CD14-positive monocyte (primary cell): ENCODE results near the gene KCTD19. TPM values are rescaled to one million over a fixed set of nuclear protein-coding genes. Genes with fewer than 3 reads are reported as not detected.

Source experiments
- DNase-seq, 3 donors: peaks; one replicate each; pipeline ENCODE4 v3.0.0-alpha.2; 2011 to 2022
- H2AFZ ChIP-seq: 2 replicates; pipeline ENCODE4 v1.6.0; 2012; ENCODE audit warnings: mild to moderate bottlenecking, low read depth, low read length, inconsistent platforms; ENCODE audit not compliant: insufficient read depth, poor library complexity, severe bottlenecking
- H3K27ac ChIP-seq, 2 donors: 1 replicate in 1 of 2; 2 replicates in 1 of 2; pipeline ENCODE4 v1.5.1; 2012 to 2013; ENCODE audit warnings: low read length in 2 of 2, control low read depth in 1 of 2, inconsistent platforms in 1 of 2, low read depth in 1 of 2, mild to moderate bottlenecking in 1 of 2
- H3K27me3 ChIP-seq, 2 donors: one replicate each; pipeline versions ENCODE4 v1.6.0 to v1.6.1; 2011 to 2013; ENCODE audit warnings: low read length in 2 of 2; ENCODE audit not compliant: control insufficient read depth in 2 of 2, insufficient read depth in 2 of 2
- H3K36me3 ChIP-seq, 2 donors: replicated peaks in 1 of 2; 1 replicate in 1 of 2; 2 replicates in 1 of 2; pipeline versions ENCODE4 v1.5.1 to v1.6.1; 2012 to 2013; ENCODE audit warnings: low read length in 2 of 2, control low read depth in 1 of 2, inconsistent platforms in 1 of 2, mild to moderate bottlenecking in 1 of 2; ENCODE audit not compliant: insufficient read depth in 2 of 2, control insufficient read depth in 1 of 2
- H3K4me1 ChIP-seq, 2 donors: 1 replicate in 1 of 2; 2 replicates in 1 of 2; pipeline versions ENCODE4 v1.5.1 to v1.6.1; 2012 to 2013; ENCODE audit warnings: low read length in 2 of 2, control low read depth in 1 of 2, inconsistent platforms in 1 of 2, mild to moderate bottlenecking in 1 of 2, moderate library complexity in 1 of 2; ENCODE audit not compliant: insufficient read depth in 2 of 2, control insufficient read depth in 1 of 2
- H3K4me2 ChIP-seq: replicated peaks from 2 replicates; pipeline ENCODE3; 2012; ENCODE audit warnings: low read length, moderate library complexity, mild to moderate bottlenecking; ENCODE audit not compliant: poor library complexity, severe bottlenecking; ENCODE audit errors: extremely low read depth
- H3K4me3 ChIP-seq, 3 experiments: fragments of 200-600 bp in 1 of 3; sonication (generic) in 1 of 3; replicated peaks in 1 of 3; 1 replicate in 2 of 3; 2 replicates in 1 of 3; pipeline ENCODE4 v1.5.1; 2011 to 2013; ENCODE audit warnings: low read length in 3 of 3, mild to moderate bottlenecking in 3 of 3, control low read depth in 2 of 3, low read depth in 2 of 3, inconsistent platforms in 1 of 3, moderate library complexity in 1 of 3
- H3K79me2 ChIP-seq: 2 replicates; pipeline ENCODE4 v1.6.0; 2012; ENCODE audit warnings: mild to moderate bottlenecking, control low read depth, inconsistent platforms, low read length, moderate library complexity; ENCODE audit not compliant: insufficient read depth
- H3K9ac ChIP-seq: 2 replicates; pipeline ENCODE4 v1.6.0; 2017; ENCODE audit warnings: low read length, mild to moderate bottlenecking; ENCODE audit not compliant: insufficient read depth, poor library complexity, severe bottlenecking
- H3K9me3 ChIP-seq, 2 donors: replicated peaks in 1 of 2; 1 replicate in 1 of 2; 2 replicates in 1 of 2; pipeline versions ENCODE4 v1.5.1 to v1.6.1; 2012 to 2013; ENCODE audit warnings: low read length in 2 of 2, control low read depth in 1 of 2; ENCODE audit not compliant: control insufficient read depth in 1 of 2, insufficient read depth in 1 of 2
- H4K20me1 ChIP-seq: 2 replicates; pipeline ENCODE4 v1.6.0; 2012; ENCODE audit warnings: mild to moderate bottlenecking, low read length, control low read depth, moderate library complexity; ENCODE audit not compliant: insufficient read depth
- H3K27ac Mint-ChIP-seq, 7 donors: one replicate each; pipeline ENCODE4 v1.8.0; 2020; ENCODE audit warnings: mild to moderate bottlenecking in 7 of 7, mixed read lengths in 7 of 7, moderate library complexity in 6 of 7, inconsistent platforms in 2 of 7
- H3K27me3 Mint-ChIP-seq, 3 donors: one replicate each; pipeline ENCODE4 v1.8.0; 2021 to 2022; ENCODE audit warnings: low read depth in 3 of 3, mild to moderate bottlenecking in 3 of 3, mixed read lengths in 3 of 3, moderate library complexity in 3 of 3, inconsistent platforms in 1 of 3
- H3K36me3 Mint-ChIP-seq, 2 donors: one replicate each; pipeline ENCODE4 v1.8.0; 2020; ENCODE audit warnings: mixed read lengths in 2 of 2, inconsistent platforms in 1 of 2, mild to moderate bottlenecking in 1 of 2
- H3K4me1 Mint-ChIP-seq: one replicate; pipeline ENCODE4 v1.8.0; 2020; ENCODE audit warnings: mild to moderate bottlenecking, mixed read lengths
- H3K4me3 Mint-ChIP-seq, 2 donors: one replicate each; pipeline ENCODE4 v1.8.0; 2020; ENCODE audit warnings: mild to moderate bottlenecking in 2 of 2, mixed read lengths in 2 of 2, moderate library complexity in 1 of 2
- H3K9me3 Mint-ChIP-seq, 7 donors: one replicate each; pipeline ENCODE4 v1.8.0; 2020 to 2022; ENCODE audit warnings: mixed read lengths in 7 of 7, mild to moderate bottlenecking in 6 of 7, moderate library complexity in 6 of 7, inconsistent platforms in 2 of 7
- CTCF ChIP-seq: fragments of 200-600 bp; IDR thresholded peaks from one replicate; pipeline ENCODE4 v1.8.0; 2022; ENCODE audit warnings: antibody characterized with exemption, mild to moderate bottlenecking
- WGBS: methylation state at CpG from one replicate; pipeline ENCODE4 v1.1.5; 2013; ENCODE audit warnings: missing lambda C conversion rate; ENCODE audit not compliant: insufficient coverage; 5-methylcytosine and 5-hydroxymethylcytosine counted together
- intact Hi-C, 2 donors: fragments of 100-400 bp; cut with micrococcal nuclease; formaldehyde crosslinking; loops; one replicate each; pipeline versions ENCODE4 v1.15.0 to v1.15.1; 2023
- polyA plus RNA-seq, 3 donors: library from polyadenylated mRNA; depleted of rRNA in 1 of 3; unstranded in 2 of 3; stranded (reverse) in 1 of 3; fragments of 300-500 nt in 2 of 3; fragments of >200 nt in 1 of 3; fragmentation: Illumina TruSeq in 2 of 3; gene quantifications; 1 replicate in 2 of 3; 2 replicates in 1 of 3; pipeline ENCODE4 v1.2.3, GENCODE V29; 2012 to 2021

The KCTD19 gene
- polyA plus RNA-seq, 3 donors = not detected

- no peaks in the 10 kb centered on the region for H3K9me3 Mint-ChIP-seq
- no peak overlapping the region for H3K27ac Mint-ChIP-seq
- Histone ChIP-seq H4K20me1 (no peaks in the 10 kb centered on the region), H3K79me2 (peaks cover 4% of the 10 kb centered on the region), H3K4me2 (no peak overlapping the region), H2AFZ (no peak overlapping the region), H3K9me3 (no peaks in the 10 kb centered on the region), H3K4me1 (peaks cover 6 to 15% of the 10 kb centered on the region in 2 donors), H3K9ac (no peak overlapping the region), H3K36me3 (no peaks in the 10 kb centered on the region), H3K4me3 (no peak overlapping the region), H3K27ac (no peak overlapping the region), H3K27me3 (no peaks in the 10 kb centered on the region)
- peaks cover 0 to 2% (median 1%) of the 10 kb centered on the region in 3 donors for H3K27me3 Mint-ChIP-seq
- intact Hi-C loops = loop anchor here in 1 of 2 donors (5.0 kb wide), 1 partner anchor 114 kb away; no protein-coding TSS in a partner anchor
- no peak for TF ChIP-seq CTCF
- peaks cover 6% of the 10 kb centered on the region for H3K4me1 Mint-ChIP-seq
- no peak overlapping the region for H3K4me3 Mint-ChIP-seq
- no peak for DNase-seq
- whole genome bisulfite sequencing = 94% methylated on average over 7 of the region's 7 CpGs
- no peaks in the 10 kb centered on the region for H3K36me3 Mint-ChIP-seq
These were observed 43.3 kb downstream of the KCTD19 start for GRCh38 chr16:67283039-67283825.

GRCh38 chr16:67282447-67282805, 44.1 kb downstream of the KCTD19 start:
- H3K9ac ChIP-seq = no peak overlapping the region
- peaks cover 0 to 1% (median 0%) of the 10 kb centered on the region in 3 donors for H3K27me3 Mint-ChIP-seq
- H3K4me1 ChIP-seq = peaks cover 12 to 20% of the 10 kb centered on the region in 2 donors
- no peak overlapping the region for H3K4me3 ChIP-seq
- no peak for DNase-seq
- H3K9me3 Mint-ChIP-seq = no peaks in the 10 kb centered on the region
- no peak overlapping the region for H3K4me2 ChIP-seq
- WGBS = 99% methylated on average over 9 of the region's 10 CpGs
- H3K9me3 ChIP-seq = no peaks in the 10 kb centered on the region
- intact Hi-C loops = loop anchor here in 1 of 2 donors (5.0 kb wide), 1 partner anchor 115 kb away; no protein-coding TSS in a partner anchor
- no peak overlapping the region for H3K27ac ChIP-seq
- peaks cover 12% of the 10 kb centered on the region for H3K4me1 Mint-ChIP-seq
- peaks cover 1 to 2% of the 10 kb centered on the region in 2 donors for H3K36me3 Mint-ChIP-seq
- no peak for TF ChIP-seq CTCF
- H3K79me2 ChIP-seq = peaks cover 4% of the 10 kb centered on the region
- H3K27ac Mint-ChIP-seq = no peak overlapping the region
- no peaks in the 10 kb centered on the region for H3K27me3 ChIP-seq
- no peak overlapping the region for H3K4me3 Mint-ChIP-seq
- H4K20me1 ChIP-seq = no peaks in the 10 kb centered on the region
- H2AFZ ChIP-seq = no peak overlapping the region
- H3K36me3 ChIP-seq = no peaks in the 10 kb centered on the region
